Gastrocnemius medialis (tissue), 4 donors: ENCODE results near the gene GJB4. TPM values are rescaled to one million over a fixed set of nuclear protein-coding genes. Genes with fewer than 3 reads are reported as not detected.

Experiments
- ATAC-seq, 2 donors: fragments of 150-250 bp; one replicate each; pipeline ENCODE4 v1.9.1; 2016
- DNase-seq, 2 donors: peaks; one replicate each; pipeline ENCODE4 v3.0.0-alpha.2; 2019
- H3K27ac ChIP-seq, 4 donors: fragments of 200-600 bp; sonication (generic); 1 replicate in 1 of 4; 2 replicates in 3 of 4; pipeline ENCODE4 v1.5.1; 2016 to 2018; ENCODE audit warnings: mild to moderate bottlenecking in 2 of 4, moderate library complexity in 1 of 4
- H3K27me3 ChIP-seq, 3 donors: fragments of 200-600 bp; sonication (generic) in 2 of 3; 1 replicate in 1 of 3; 2 replicates in 2 of 3; pipeline versions ENCODE4 v1.5.1 to v1.6.0; 2016 to 2019; ENCODE audit warnings: mild to moderate bottlenecking in 1 of 3, moderate library complexity in 1 of 3
- H3K36me3 ChIP-seq, 2 donors: fragments of 200-600 bp; sonication (generic) in 1 of 2; one replicate each; pipeline ENCODE4 v1.5.1; 2017 to 2018
- H3K4me1 ChIP-seq, 2 donors: fragments of 200-600 bp; sonication (generic) in 1 of 2; one replicate each; pipeline ENCODE4 v1.5.1; 2016 to 2017; ENCODE audit warnings: mild to moderate bottlenecking in 2 of 2
- H3K4me3 ChIP-seq, 4 donors: fragments of 200-600 bp; sonication (generic) in 3 of 4; 1 replicate in 1 of 4; 2 replicates in 3 of 4; pipeline ENCODE4 v1.5.1; 2016 to 2019; ENCODE audit warnings: mild to moderate bottlenecking in 2 of 4
- H3K9me3 ChIP-seq, 3 donors: fragments of 200-600 bp; sonication (generic) in 2 of 3; 1 replicate in 1 of 3; 2 replicates in 2 of 3; pipeline ENCODE4 v1.5.1; 2016 to 2019
- POLR2A ChIP-seq, 2 donors: fragments of 450-650 bp; IDR thresholded peaks; one replicate each; pipeline ENCODE4 v1.6.1; 2017; ENCODE audit warnings: antibody characterized with exemption in 2 of 2, mild to moderate bottlenecking in 2 of 2, moderate library complexity in 2 of 2
- in situ Hi-C, 4 donors: fragments of 200-750 bp; cut with MboI; loops; one replicate each; pipeline versions ENCODE4 v1.15.0 to v1.8.0; 2017; ENCODE audit warnings: low sequenced_read_pairs in 4 of 4
- intact Hi-C: fragments of 100-400 bp; cut with DNase I; formaldehyde crosslinking; loops from one replicate; pipeline ENCODE4 v1.15.1; 2023; ENCODE audit warnings: low total_unique reads
- total RNA-seq, 4 donors: library from RNA; depleted of rRNA; stranded (reverse); fragments of >200 nt; gene quantifications; one replicate each; pipeline versions ENCODE4 v1.1.0 to v1.2.3, GENCODE V29; 2016
- TF ChIP-seq, protein P1 (sequence below), 5 experiments: fragments of 450-650 bp in 3 of 5; fragments of 200-600 bp in 2 of 5; sonication (generic) in 2 of 5; IDR thresholded peaks in 4 of 5; conservative IDR thresholded peaks in 1 of 5; 1 replicate in 4 of 5; 2 replicates in 1 of 5; pipeline ENCODE4 v1.5.1; 2016 to 2019; ENCODE audit warnings: antibody characterized with exemption in 5 of 5, mild to moderate bottlenecking in 3 of 5, moderate library complexity in 3 of 5

GJB4 gene
- total RNA-seq, 4 donors from 2014 or later = not detected

DNA sequence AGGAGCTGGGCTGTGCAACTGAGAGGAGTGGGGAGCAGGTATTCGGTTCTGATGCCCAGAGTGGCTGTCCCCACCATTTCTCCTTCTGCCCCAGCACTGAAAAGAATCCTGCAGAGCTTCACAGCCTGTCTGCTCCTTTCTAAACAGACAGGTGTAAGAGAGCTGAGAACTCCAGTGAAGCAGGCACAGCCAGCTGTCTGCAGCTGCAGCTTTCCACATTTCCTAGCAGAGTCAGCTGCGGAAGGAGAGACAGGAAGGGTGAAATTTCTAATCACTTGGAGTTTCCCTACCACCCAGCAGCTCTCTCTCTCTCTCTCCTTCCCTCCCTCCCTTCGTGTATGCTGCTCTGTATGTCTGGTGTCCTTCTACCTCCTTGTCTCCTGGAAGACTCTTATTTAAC is 45.2 kb upstream of the GJB4 start:
- TF ChIP-seq, protein P1, sequence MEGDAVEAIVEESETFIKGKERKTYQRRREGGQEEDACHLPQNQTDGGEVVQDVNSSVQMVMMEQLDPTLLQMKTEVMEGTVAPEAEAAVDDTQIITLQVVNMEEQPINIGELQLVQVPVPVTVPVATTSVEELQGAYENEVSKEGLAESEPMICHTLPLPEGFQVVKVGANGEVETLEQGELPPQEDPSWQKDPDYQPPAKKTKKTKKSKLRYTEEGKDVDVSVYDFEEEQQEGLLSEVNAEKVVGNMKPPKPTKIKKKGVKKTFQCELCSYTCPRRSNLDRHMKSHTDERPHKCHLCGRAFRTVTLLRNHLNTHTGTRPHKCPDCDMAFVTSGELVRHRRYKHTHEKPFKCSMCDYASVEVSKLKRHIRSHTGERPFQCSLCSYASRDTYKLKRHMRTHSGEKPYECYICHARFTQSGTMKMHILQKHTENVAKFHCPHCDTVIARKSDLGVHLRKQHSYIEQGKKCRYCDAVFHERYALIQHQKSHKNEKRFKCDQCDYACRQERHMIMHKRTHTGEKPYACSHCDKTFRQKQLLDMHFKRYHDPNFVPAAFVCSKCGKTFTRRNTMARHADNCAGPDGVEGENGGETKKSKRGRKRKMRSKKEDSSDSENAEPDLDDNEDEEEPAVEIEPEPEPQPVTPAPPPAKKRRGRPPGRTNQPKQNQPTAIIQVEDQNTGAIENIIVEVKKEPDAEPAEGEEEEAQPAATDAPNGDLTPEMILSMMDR (IDR thresholded peaks at IDR 0.05 in 4 of 5, conservative IDR thresholded peaks at IDR 0.05 in 1 of 5) = no peak
- TF ChIP-seq POLR2A (IDR thresholded peaks at IDR 0.05) = no peak
- intact Hi-C loops (no loop called here), in situ Hi-C loops (no loop called here)
- Histone ChIP-seq H3K27ac (no peak overlapping the region), H3K4me3 (no peak overlapping the region), H3K4me1 (no peaks in the 10 kb centered on the region), H3K27me3 (no peaks in the 10 kb centered on the region), H3K9me3 (no peaks in the 10 kb centered on the region), H3K36me3 (no peaks in the 10 kb centered on the region)
- no peak for DNase-seq
- ATAC-seq = no peak

DNA sequence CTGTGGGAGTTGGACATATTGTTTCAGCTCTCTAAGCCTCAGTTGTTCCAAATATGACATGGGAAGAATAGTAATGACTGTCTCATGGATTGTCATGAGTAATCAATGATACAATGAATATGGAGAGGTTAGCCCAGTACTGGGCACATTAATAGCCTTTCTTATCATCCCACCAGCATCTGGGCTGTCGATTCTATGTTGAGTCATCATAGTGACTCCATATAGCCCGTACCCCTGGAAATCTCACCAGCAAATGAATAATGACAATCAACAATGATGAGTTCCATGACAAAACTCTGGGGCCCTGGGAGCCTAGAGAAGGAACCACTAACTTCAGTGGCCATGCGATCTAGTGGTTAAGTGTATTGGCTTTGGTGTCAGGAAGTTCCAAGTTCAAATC is 44.4 kb upstream of the GJB4 start:
- Histone ChIP-seq H3K4me1 (no peaks in the 10 kb centered on the region), H3K9me3 (no peaks in the 10 kb centered on the region), H3K36me3 (no peaks in the 10 kb centered on the region), H3K27me3 (no peaks in the 10 kb centered on the region), H3K27ac (no peak overlapping the region), H3K4me3 (no peak overlapping the region)
- in situ Hi-C loops = no loop called here
- no peak for ATAC-seq
- intact Hi-C loops = no loop called here
- DNase-seq = no peak
- TF ChIP-seq POLR2A (IDR thresholded peaks at IDR 0.05) = no peak
- TF ChIP-seq, protein P1 (IDR thresholded peaks at IDR 0.05 in 4 of 5, conservative IDR thresholded peaks at IDR 0.05 in 1 of 5) = no peak

DNA sequence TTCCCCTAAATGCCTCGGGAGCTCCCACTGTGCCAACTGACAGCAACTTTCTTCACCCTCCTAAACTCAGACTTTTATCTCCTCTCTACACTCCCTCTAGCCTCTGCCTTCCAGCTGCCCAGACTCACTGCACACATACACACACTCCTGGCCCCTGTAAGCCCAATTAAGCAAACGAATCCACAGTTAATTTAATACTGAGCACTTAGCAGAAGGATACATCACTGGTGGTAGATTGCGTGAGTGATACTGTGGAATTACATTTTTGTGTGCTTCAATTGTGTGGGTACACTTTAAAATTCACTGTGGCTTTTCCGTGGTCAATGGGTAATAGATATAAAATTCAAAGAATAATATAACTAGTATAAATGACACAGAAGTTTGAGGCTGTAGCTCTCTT is 38.3 kb upstream of the GJB4 start:
- H3K27ac ChIP-seq = no peak overlapping the region
- in situ Hi-C loops = no loop called here
- no peak overlapping the region for H3K4me3 ChIP-seq
- H3K36me3 ChIP-seq = no peaks in the 10 kb centered on the region
- H3K4me1 ChIP-seq = no peaks in the 10 kb centered on the region
- no peaks in the 10 kb centered on the region for H3K9me3 ChIP-seq
- DNase-seq (no peak), ATAC-seq (no peak)
- intact Hi-C loops = no loop called here
- peaks cover 0 to 3% (median 0%) of the 10 kb centered on the region in 3 donors for H3K27me3 ChIP-seq
- TF ChIP-seq, protein P1 (IDR thresholded peaks at IDR 0.05 in 4 of 5, conservative IDR thresholded peaks at IDR 0.05 in 1 of 5) = no peak
- TF ChIP-seq POLR2A (IDR thresholded peaks at IDR 0.05) = no peak

DNA sequence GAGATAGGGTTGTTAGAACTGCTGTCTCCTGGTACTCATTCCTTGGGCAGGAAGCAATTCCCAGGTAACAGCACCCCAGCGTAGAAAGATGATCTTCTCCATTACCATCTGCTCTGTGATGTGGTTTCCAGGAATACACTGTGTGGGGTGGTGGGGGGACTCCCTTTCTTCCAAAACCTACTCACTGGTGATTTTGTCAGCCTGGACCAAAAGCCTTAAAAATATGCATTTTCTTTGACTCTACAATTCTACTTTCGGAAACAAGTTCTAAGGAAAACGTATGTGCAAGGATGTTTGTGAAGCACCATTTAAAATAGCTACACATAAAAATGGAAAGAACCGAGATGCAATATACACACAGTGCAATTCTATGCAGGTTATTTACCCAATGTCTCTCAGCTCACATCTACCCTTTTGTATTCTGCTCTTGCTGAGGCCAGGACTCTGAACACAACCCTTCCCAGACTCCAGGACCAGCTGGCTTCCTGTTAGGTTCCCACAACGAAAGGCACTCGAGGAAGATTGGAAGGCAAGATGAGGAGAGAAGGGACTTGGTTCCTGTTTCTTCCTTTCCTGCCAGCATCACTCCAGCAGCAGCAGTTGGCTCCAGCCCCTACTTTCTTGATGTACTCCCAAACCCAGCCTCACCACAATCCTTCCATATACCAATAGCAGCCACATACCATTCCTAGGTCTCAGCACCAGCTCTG is 37.7 kb upstream of the GJB4 start:
- H3K27me3 ChIP-seq = peaks cover 0 to 3% (median 0%) of the 10 kb centered on the region in 3 donors
- TF ChIP-seq, protein P1 (IDR thresholded peaks at IDR 0.05 in 4 of 5, conservative IDR thresholded peaks at IDR 0.05 in 1 of 5) = no peak
- no peak for TF ChIP-seq POLR2A (IDR thresholded peaks at IDR 0.05)
- DNase-seq (no peak), ATAC-seq (no peak)
- no peaks in the 10 kb centered on the region for H3K4me1 ChIP-seq
- H3K27ac ChIP-seq = no peak overlapping the region
- H3K9me3 ChIP-seq = no peaks in the 10 kb centered on the region
- no peak overlapping the region for H3K4me3 ChIP-seq
- intact Hi-C loops (no loop called here), in situ Hi-C loops (no loop called here)
- H3K36me3 ChIP-seq = no peaks in the 10 kb centered on the region
